SU-DHL-6 (cell line): ENCODE results near the gene NTM.

Source experiments
- CTCF ChIP-seq: fragments of 200-600 bp; sonication (generic); IDR thresholded peaks from one replicate; pipeline ENCODE4 v1.5.1; 2017; ENCODE audit warnings: antibody characterized with exemption, mild to moderate bottlenecking, low read length, moderate library complexity; ENCODE audit not compliant: insufficient read depth, poor library complexity, severe bottlenecking
- EZH2phosphoT487 ChIP-seq: fragments of 200-600 bp; sonication (generic), shearing (Covaris generic); conservative IDR thresholded peaks from 2 replicates; pipeline ENCODE4 v1.6.1; 2018; ENCODE audit warnings: mild to moderate bottlenecking, antibody characterized with exemption, low read length, moderate library complexity, mixed read lengths

DNA sequence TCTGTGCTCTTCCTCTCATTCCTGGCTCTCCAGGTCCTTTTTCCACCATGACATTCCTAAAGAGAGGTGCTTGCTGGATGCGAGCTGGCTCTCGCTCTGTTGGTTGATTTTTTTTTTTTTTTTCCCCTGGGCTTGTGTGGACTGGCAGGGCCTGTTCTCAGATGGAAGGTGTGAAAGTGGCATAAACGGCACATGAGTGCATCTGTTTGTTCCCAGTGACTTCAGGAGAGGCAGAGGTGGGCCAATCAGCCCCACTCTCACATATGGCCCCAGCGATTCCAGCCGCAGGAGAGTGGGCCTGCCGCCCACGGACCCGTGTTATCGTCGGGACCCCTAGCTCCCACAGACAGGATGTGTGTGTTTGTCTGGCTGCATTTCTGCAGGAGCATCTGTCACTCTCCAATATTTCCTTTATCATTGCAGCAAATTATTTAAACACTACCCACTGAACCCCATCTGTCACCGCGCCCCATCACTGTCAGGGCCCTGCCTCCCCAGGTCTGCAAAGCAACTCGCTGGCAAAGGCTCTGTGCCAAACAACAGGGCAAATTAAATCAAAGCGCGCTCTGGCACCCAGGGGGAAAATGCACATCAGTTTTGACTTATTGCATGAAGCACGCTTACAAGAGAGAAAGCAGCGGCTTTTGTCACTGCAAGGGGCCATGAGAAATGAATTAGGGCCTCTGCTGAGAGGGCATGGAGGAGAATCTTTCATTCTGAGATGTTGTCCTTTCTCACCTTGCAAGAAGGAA lies 886.3 kb downstream of the NTM start:
- no peak for TF ChIP-seq CTCF
- no peak for TF ChIP-seq EZH2phosphoT487
